OCI-LY7 (cell line): ENCODE measurements around the gene CCDC85A. TPM values are rescaled to one million over a fixed set of nuclear protein-coding genes. Genes with fewer than 3 reads are reported as not detected.

ENCODE experiments used
- BruUV-seq: library from RNA; stranded (reverse); fragments of 400-500 nt; replicated peaks from 2 replicates; lab custom pipeline; 2021; lab: Mats Ljungman, UMichigan
- CTCF ChIA-PET: fragments of 300-600 bp; sonication (Branson Sonifier 250); formaldehyde crosslinking; loops from one replicate; lab custom pipeline; 2022; ENCODE audit warnings: antibody characterized with exemption; ENCODE audit not compliant: unreplicated experiment; lab: Charles Lee
- POLR2A ChIA-PET: fragments of 300-600 bp; sonication (Branson Sonifier 250); formaldehyde crosslinking; loops from one replicate; lab custom pipeline; 2022; ENCODE audit warnings: antibody characterized with exemption; lab: Charles Lee
- DNase-seq: peaks from one replicate; pipeline ENCODE4 v3.0.0-alpha.2; 2015; ENCODE audit warnings: low spot score
- H2AFZ ChIP-seq: fragments of 200-600 bp; sonication (generic), shearing (Covaris generic); 2 replicates; pipeline ENCODE4 v1.6.1; 2014; ENCODE audit warnings: mild to moderate bottlenecking, antibody characterized with exemption, low read length, moderate library complexity
- H3K27ac ChIP-seq: fragments of 200-600 bp; sonication (generic); 2 replicates; pipeline ENCODE4 v1.5.1; 2014; ENCODE audit warnings: mixed run types, low read depth, mild to moderate bottlenecking, moderate library complexity, low read length, inconsistent platforms; ENCODE audit not compliant: poor library complexity, severe bottlenecking
- H3K36me3 ChIP-seq: fragments of 200-600 bp; sonication (generic); 2 replicates; pipeline ENCODE4 v1.6.1; 2014; ENCODE audit warnings: mild to moderate bottlenecking, antibody characterized with exemption, low read length, moderate library complexity, mixed read lengths; ENCODE audit not compliant: insufficient read depth
- H3K4me1 ChIP-seq: fragments of 200-600 bp; sonication (generic); 2 replicates; pipeline ENCODE4 v1.5.1; 2014; ENCODE audit warnings: mild to moderate bottlenecking, low read length; ENCODE audit not compliant: insufficient read depth, poor library complexity, severe bottlenecking
- H3K4me2 ChIP-seq: fragments of 200-600 bp; sonication (generic); 2 replicates; pipeline ENCODE4 v1.6.1; 2014; ENCODE audit warnings: mild to moderate bottlenecking, low read length
- H3K4me3 ChIP-seq: fragments of 200-600 bp; sonication (generic); 2 replicates; pipeline ENCODE4 v1.5.1; 2014; ENCODE audit warnings: mild to moderate bottlenecking, low read depth, low read length; ENCODE audit not compliant: poor library complexity, severe bottlenecking
- H3K79me2 ChIP-seq: fragments of 200-600 bp; sonication (generic); 2 replicates; pipeline ENCODE4 v1.6.1; 2016; ENCODE audit warnings: low read depth, mild to moderate bottlenecking, low read length, moderate library complexity, mixed read lengths; ENCODE audit not compliant: insufficient read depth
- H3K9me2 ChIP-seq: fragments of 200-600 bp; sonication (generic); 2 replicates; pipeline ENCODE4 v1.6.1; 2016; ENCODE audit warnings: mild to moderate bottlenecking, low read length, mixed read lengths; ENCODE audit not compliant: insufficient read depth
- H3K9me3 ChIP-seq: fragments of 200-600 bp; sonication (generic); 2 replicates; pipeline ENCODE4 v1.6.1; 2014; ENCODE audit warnings: mild to moderate bottlenecking, mixed run types, low read length, mixed read lengths
- H4K20me1 ChIP-seq: fragments of 200-600 bp; sonication (generic); 2 replicates; pipeline ENCODE4 v1.6.1; 2014; ENCODE audit warnings: mild to moderate bottlenecking, antibody characterized with exemption, low read length, moderate library complexity, mixed read lengths; ENCODE audit not compliant: insufficient read depth
- EZH2phosphoT487 ChIP-seq: fragments of 200-600 bp; sonication (generic); IDR thresholded peaks from 2 replicates; pipeline ENCODE4 v1.6.1; 2018; ENCODE audit warnings: low read depth, borderline replicate concordance, mild to moderate bottlenecking, mixed run types, antibody characterized with exemption, low read length, moderate library complexity, mixed read lengths
- intact Hi-C: fragments of 100-400 bp; cut with micrococcal nuclease; formaldehyde crosslinking; loops from one replicate; pipeline ENCODE4 v1.10.0; 2022; ENCODE audit not compliant: unreplicated experiment
- total RNA-seq, 2 experiments: library from RNA; depleted of rRNA in 1 of 2; stranded (reverse); fragments of >200 nt in 1 of 2; shearing (Covaris generic) in 1 of 2; gene quantifications; 2 replicates each; pipeline ENCODE4 v1.2.3, GENCODE V29; 2014 to 2022
- TF ChIP-seq, protein P1 (sequence below): fragments of 200-600 bp; sonication (generic); conservative IDR thresholded peaks from 2 replicates; pipeline ENCODE4 v1.5.1; 2014; ENCODE audit warnings: mild to moderate bottlenecking, antibody characterized with exemption, low read length, moderate library complexity, mixed read lengths

Gene CCDC85A
- total RNA-seq, 2 experiments from 2014 or later, result not detected

- CTCF ChIA-PET, result no interaction called here
- POLR2A ChIA-PET, result interaction anchor here (0.6 to 0.8 kb wide), 3 partner anchors 76 to 326 kb away, joined by 3 to 4 read pairs (median 4); no protein-coding TSS in a partner anchor
- H3K27ac ChIP-seq, result no peak overlapping the region
- no peaks in the 10 kb centered on the region for H3K36me3 ChIP-seq
- no peaks in the 10 kb centered on the region for H3K4me1 ChIP-seq
- no peaks in the 10 kb centered on the region for H3K9me2 ChIP-seq
- no peak for DNase-seq
- intact Hi-C loops, result no loop called here
- no peaks in the 10 kb centered on the region for H4K20me1 ChIP-seq
- H2AFZ ChIP-seq, result no peak overlapping the region
- H3K4me2 ChIP-seq, result no peak overlapping the region
- no peaks in the 10 kb centered on the region for H3K9me3 ChIP-seq
- no peaks in the 10 kb centered on the region for H3K79me2 ChIP-seq
- H3K4me3 ChIP-seq, result no peak overlapping the region
- no TSS peak for BruUV-seq
- TF ChIP-seq EZH2phosphoT487, result no peak
- TF ChIP-seq, protein P1, sequence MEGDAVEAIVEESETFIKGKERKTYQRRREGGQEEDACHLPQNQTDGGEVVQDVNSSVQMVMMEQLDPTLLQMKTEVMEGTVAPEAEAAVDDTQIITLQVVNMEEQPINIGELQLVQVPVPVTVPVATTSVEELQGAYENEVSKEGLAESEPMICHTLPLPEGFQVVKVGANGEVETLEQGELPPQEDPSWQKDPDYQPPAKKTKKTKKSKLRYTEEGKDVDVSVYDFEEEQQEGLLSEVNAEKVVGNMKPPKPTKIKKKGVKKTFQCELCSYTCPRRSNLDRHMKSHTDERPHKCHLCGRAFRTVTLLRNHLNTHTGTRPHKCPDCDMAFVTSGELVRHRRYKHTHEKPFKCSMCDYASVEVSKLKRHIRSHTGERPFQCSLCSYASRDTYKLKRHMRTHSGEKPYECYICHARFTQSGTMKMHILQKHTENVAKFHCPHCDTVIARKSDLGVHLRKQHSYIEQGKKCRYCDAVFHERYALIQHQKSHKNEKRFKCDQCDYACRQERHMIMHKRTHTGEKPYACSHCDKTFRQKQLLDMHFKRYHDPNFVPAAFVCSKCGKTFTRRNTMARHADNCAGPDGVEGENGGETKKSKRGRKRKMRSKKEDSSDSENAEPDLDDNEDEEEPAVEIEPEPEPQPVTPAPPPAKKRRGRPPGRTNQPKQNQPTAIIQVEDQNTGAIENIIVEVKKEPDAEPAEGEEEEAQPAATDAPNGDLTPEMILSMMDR, result no peak
Observed at GRCh38 chr2:56386657-56387056, 202.9 kb downstream of the CCDC85A start.

DNA sequence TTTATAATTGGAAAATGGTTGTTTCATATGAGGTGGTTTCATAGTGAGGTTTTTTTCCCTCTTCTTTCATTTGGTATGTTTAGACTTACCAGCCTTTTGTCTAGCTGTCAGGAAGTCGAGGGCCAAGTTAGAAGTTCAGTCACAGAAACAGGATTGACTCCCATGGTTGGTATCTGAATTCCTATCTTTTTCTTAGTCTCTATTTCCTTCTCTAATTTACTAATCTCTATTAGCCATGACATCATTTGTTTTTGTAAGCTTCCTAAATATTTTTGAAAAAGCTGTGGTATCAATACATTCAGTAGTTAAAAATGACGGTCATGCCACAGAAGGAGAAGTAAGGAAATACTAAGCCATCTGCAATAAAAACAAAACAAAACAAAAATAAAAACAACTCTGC lies 206.9 kb downstream of the CCDC85A start:
- BruUV-seq, result no TSS peak
- Histone ChIP-seq H3K36me3 (no peaks in the 10 kb centered on the region), H4K20me1 (no peaks in the 10 kb centered on the region), H3K4me2 (no peak overlapping the region), H3K4me3 (no peak overlapping the region), H3K27ac (no peak overlapping the region), H3K9me2 (no peaks in the 10 kb centered on the region), H3K79me2 (no peaks in the 10 kb centered on the region), H2AFZ (no peak overlapping the region), H3K9me3 (no peaks in the 10 kb centered on the region), H3K4me1 (no peaks in the 10 kb centered on the region)
- ChIA-PET CTCF (no interaction called here), POLR2A (interaction anchor here (0.7 kb wide), 1 partner anchor 10 kb away, joined by 8 read pairs; no protein-coding TSS in a partner anchor)
- intact Hi-C loops, result no loop called here
- TF ChIP-seq EZH2phosphoT487, result no peak
- TF ChIP-seq, protein P1, result no peak
- no peak for DNase-seq

GRCh38 chr2:56410140-56410539 lies 226.3 kb downstream of the CCDC85A start:
- intact Hi-C loops, result no loop called here
- no peak overlapping the region for H3K27ac ChIP-seq
- BruUV-seq, result no TSS peak
- POLR2A ChIA-PET, result no interaction called here
- H3K36me3 ChIP-seq, result no peaks in the 10 kb centered on the region
- no peak overlapping the region for H3K4me3 ChIP-seq
- H3K4me2 ChIP-seq, result no peak overlapping the region
- CTCF ChIA-PET, result no interaction called here
- H3K79me2 ChIP-seq, result no peaks in the 10 kb centered on the region
- H3K9me3 ChIP-seq, result no peaks in the 10 kb centered on the region
- no peaks in the 10 kb centered on the region for H3K9me2 ChIP-seq
- no peaks in the 10 kb centered on the region for H3K4me1 ChIP-seq
- no peak overlapping the region for H2AFZ ChIP-seq
- DNase-seq, result no peak
- no peak for TF ChIP-seq EZH2phosphoT487
- TF ChIP-seq, protein P1, result no peak
- H4K20me1 ChIP-seq, result no peaks in the 10 kb centered on the region
